ENCODE results near the gene CCNE1. TPM values are rescaled to one million over a fixed set of nuclear protein-coding genes. Genes with fewer than 3 reads are reported as not detected.

CCNE1 gene
- total RNA-seq, 1 donor from 2014 or later, result 6.4 TPM

DNA sequence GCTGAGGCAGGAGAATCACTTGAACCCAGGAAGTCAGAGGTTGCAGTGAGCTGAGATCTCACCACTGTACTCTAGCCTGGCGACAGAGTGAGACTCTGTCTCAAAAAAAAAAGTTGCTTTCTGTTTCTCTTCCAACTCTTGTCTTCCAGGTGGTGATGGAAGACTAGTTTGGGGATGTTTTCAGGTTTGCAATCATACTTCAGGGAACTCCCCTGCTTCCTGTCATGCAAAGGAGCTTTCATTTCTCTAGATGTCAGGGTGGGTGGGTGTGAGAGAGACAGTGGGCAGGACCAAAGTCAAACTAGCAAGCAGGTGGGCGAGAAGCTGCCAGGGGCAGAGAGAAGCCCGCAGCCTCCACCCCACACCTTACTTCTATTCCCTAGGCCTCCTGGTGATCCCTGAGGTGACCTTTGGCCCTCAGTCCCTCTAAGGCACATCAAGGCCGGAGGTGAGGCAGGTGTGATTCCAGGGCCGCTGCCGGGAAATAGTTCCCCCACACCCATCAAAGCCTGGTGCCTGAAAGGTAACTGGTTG is 25.7 kb downstream of the CCNE1 start:
- no peak overlapping the region for H3K4me3 Mint-ChIP-seq (ENCODE audit: unreplicated experiment)
- DNase-seq, result no peak
- no peaks in the 10 kb centered on the region for H3K36me3 Mint-ChIP-seq (ENCODE audit: unreplicated experiment)
- no peaks in the 10 kb centered on the region for H3K9me3 Mint-ChIP-seq (ENCODE audit: unreplicated experiment)
- TF ChIP-seq CTCF (IDR thresholded peaks at IDR 0.05; ENCODE audit: partially characterized antibody, unreplicated experiment), result no peak
- H3K27ac Mint-ChIP-seq (ENCODE audit: unreplicated experiment), result no peak overlapping the region
- peaks cover 5% of the 10 kb centered on the region for H3K27me3 Mint-ChIP-seq (ENCODE audit: unreplicated experiment)
- peaks cover 6% of the 10 kb centered on the region for H3K4me1 Mint-ChIP-seq (ENCODE audit: low read depth, unreplicated experiment)

DNA sequence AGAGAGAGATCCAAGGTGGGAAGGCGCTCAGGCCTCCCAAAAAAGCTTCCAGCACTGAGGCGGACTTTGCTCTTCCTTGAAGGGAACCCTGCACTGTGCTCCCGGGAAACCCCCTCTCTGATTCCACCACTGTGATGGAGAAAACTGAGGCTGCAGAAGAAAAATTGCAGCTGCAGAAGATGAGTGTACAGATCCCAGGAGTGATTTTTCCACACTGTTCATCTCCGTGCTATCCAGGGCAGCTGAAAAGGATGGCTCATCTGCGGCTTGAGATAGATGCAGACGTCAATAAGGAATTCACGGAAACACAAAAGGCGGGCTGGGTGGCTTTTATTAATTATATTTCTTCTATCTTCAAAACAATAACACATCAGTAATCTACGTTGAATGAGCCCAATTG is 26.2 kb downstream of the CCNE1 start:
- Mint-ChIP-seq H3K9me3 (ENCODE audit: unreplicated experiment) (no peaks in the 10 kb centered on the region), H3K36me3 (ENCODE audit: unreplicated experiment) (no peaks in the 10 kb centered on the region), H3K4me1 (ENCODE audit: low read depth, unreplicated experiment) (peaks cover 6% of the 10 kb centered on the region), H3K27me3 (ENCODE audit: unreplicated experiment) (peaks cover 5% of the 10 kb centered on the region), H3K27ac (ENCODE audit: unreplicated experiment) (no peak overlapping the region), H3K4me3 (ENCODE audit: unreplicated experiment) (no peak overlapping the region)
- DNase-seq, result no peak
- no peak for TF ChIP-seq CTCF (IDR thresholded peaks at IDR 0.05; ENCODE audit: partially characterized antibody, unreplicated experiment)

DNA sequence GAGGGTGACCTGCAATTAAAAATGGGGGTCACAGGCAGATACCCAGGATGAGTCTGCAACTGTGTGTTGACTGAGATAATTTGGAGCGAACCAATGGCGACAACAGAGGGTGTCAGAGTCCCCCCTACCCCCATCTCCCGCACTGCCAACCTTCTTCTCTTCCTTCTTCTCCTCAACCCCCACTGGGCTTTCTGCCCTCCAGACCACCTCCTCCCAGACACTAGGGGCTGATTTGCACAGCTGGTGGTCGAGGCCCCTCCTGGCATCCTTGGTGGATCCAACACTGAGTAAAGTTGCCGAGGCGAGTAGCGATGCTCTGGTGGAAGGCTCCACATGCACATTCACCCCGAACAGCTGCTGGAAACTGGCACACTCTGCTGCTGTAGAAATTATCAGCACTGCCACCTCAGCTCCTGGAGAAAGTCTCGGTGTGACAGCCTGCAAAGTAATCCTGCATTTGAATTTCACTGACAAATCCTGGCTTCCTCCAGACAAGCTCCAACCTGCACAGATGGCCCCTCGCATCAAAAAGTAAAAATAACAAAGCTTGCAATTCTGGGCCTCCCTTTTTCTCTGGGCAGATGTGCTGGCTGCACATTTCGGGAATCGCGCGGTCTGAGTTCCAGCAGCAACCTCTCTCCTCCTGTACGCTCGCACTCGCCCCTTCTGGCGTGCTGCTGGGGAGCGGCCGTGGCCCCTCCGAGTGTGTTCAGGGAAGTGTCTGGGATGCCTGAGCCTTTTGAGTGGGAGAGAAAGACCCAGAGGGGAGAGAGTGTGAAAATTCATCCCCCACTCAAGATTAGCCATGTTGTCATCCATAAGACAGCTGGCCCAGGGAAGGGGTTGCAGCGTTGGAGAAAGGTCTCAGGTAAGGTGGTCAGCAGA is 28.5 kb downstream of the CCNE1 start:
- Mint-ChIP-seq H3K27me3 (ENCODE audit: unreplicated experiment) (peaks cover 3% of the 10 kb centered on the region), H3K36me3 (ENCODE audit: unreplicated experiment) (no peaks in the 10 kb centered on the region), H3K27ac (ENCODE audit: unreplicated experiment) (no peak overlapping the region), H3K4me3 (ENCODE audit: unreplicated experiment) (no peak overlapping the region), H3K9me3 (ENCODE audit: unreplicated experiment) (peaks cover 2% of the 10 kb centered on the region), H3K4me1 (ENCODE audit: low read depth, unreplicated experiment) (peaks cover 6% of the 10 kb centered on the region)
- no peak for TF ChIP-seq CTCF (IDR thresholded peaks at IDR 0.05; ENCODE audit: partially characterized antibody, unreplicated experiment)
- DNase-seq, result no peak

GRCh38 chr19:29841209-29841558 is 29.4 kb downstream of the CCNE1 start:
- no peak for DNase-seq
- Mint-ChIP-seq H3K4me3 (ENCODE audit: unreplicated experiment) (peak overlapping the region; percentile 28), H3K36me3 (ENCODE audit: unreplicated experiment) (no peaks in the 10 kb centered on the region), H3K9me3 (ENCODE audit: unreplicated experiment) (peaks cover 9% of the 10 kb centered on the region), H3K27me3 (ENCODE audit: unreplicated experiment) (peaks cover 4% of the 10 kb centered on the region), H3K4me1 (ENCODE audit: low read depth, unreplicated experiment) (peaks cover 11% of the 10 kb centered on the region), H3K27ac (ENCODE audit: unreplicated experiment) (no peak overlapping the region)
- no peak for TF ChIP-seq CTCF (IDR thresholded peaks at IDR 0.05; ENCODE audit: partially characterized antibody, unreplicated experiment)

Data from glutamatergic neuron (in vitro differentiated cells).